Cardiac fibroblast (primary cell): ENCODE measurements around the gene KIAA1328.

ENCODE experiments used
- DNase-seq, 2 donors: peaks; one replicate each; pipeline versions ENCODE4 v3.0.0 to v3.0.0-alpha.2; 2010; ENCODE audit warnings: low read depth in 2 of 2
- H3K4me3 ChIP-seq, 2 donors: replicated peaks in 1 of 2; 1 replicate in 1 of 2; 2 replicates in 1 of 2; pipeline ENCODE4 v1.5.1; 2011; ENCODE audit warnings: low read depth in 2 of 2, low read length in 2 of 2, mild to moderate bottlenecking in 2 of 2, moderate library complexity in 1 of 2
- CTCF ChIP-seq: IDR thresholded peaks from one replicate; pipeline ENCODE4 v1.5.1; 2011; ENCODE audit warnings: low read depth, mild to moderate bottlenecking, low read length, inconsistent platforms

Gene KIAA1328

DNA sequence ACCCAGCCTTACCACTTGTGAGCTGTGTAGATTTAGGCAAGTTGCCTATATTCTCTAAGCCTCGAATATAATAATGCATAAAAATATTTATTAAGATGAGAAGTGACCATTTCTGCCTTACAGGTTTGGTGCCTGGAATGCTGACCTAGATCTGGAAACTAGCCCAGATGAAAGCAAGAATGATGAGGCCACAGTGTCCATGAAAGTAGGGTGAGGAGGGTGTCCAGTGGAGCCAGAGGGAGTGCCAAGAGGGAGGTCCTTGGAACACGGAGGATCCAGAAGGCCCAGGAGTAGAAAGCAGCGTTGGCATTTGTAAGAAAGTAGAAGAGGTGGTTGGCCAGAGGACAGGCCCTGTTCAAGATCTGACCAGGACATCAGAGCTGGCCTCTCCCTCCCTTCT is 402.3 kb downstream of the KIAA1328 start:
- TF ChIP-seq CTCF, result no peak
- DNase-seq, result no peak

DNA sequence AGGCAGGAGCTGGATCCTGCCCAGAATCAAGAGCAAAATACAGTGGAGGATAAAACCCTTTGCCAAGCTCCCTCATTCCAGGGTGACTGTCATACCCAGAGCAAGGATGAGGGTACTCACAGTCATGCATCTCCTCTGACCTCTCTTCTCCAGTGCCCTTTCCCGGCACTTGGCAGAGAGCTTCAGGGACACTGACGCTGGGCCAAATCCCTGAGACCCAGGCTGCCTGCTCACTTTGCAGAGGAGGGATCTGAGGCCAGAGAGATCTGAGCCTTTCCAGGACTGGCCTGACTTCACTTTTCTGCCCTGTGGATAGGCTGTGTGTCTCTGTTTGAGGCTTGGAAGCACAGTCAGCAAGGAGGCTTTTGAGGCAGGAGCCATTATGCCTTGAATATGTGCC is 406.7 kb downstream of the KIAA1328 start:
- DNase-seq, result no peak
- no peak overlapping the region for H3K4me3 ChIP-seq
- TF ChIP-seq CTCF, result no peak

More for the DNA sequence above, 402.3 kb downstream of the KIAA1328 start:
- H3K4me3 ChIP-seq, result no peak overlapping the region

- no peak overlapping the region for H3K4me3 ChIP-seq
- no peak for DNase-seq
- no peak for TF ChIP-seq CTCF
Measured at GRCh38 chr18:37238282-37239108, 409.6 kb downstream of the KIAA1328 start.

DNA sequence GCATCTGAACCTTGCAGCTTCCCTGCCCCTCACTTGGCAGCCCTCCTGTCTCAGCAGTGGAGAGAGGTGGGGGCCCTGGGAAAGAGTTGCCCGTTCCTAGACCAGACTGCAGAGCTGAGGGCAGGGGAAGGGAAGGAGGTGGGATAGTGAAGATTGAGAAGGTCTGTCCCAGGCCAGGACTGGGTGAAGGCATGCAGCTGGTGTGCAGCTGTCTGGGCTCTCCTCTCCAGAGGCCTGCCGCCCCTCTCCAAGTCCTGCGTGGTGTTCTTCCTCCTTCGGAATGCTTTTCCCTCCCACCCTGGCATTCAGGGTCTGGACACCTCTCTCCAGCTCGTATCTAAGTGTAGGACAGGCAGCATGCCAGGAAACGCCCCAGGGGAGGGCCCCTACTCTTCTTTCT is 413.2 kb downstream of the KIAA1328 start:
- no peak for TF ChIP-seq CTCF
- no peak for DNase-seq
- no peak overlapping the region for H3K4me3 ChIP-seq

DNA sequence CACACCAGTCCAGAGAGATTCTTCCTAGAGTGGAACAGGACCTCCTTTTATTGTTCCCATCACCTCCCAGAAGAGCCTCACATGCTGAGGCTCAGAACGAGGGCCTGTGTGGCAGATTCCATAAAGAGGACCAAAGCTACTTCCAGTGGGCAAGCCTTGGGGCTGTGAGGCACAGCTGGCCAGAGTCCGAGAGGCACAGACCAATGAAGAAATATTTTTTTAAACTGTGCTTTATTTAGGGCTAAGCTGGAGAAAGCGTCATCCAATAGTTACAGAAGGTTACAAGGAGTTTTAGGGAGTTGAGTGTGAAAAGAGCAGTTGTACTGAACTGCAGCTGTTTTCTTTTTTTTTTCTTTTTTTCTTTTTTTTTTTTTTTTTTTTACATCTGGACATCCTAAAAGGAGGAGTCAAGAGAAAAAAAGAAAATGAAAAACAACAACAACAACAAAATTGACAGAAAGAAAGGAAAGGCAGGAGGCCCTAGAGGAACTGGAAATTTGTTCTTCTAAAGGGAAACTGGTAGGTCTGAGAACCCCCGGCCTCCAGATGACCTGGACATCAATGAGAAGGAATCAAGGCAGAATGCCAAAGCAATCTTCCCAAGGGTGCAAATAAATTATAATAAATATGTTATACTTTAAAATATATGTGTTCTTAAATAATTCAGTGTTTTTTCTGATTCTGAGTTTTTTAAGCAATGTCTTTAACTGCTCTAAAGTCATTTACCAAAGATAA is 414.1 kb downstream of the KIAA1328 start:
- H3K4me3 ChIP-seq, result no peak overlapping the region
- no peak for DNase-seq
- TF ChIP-seq CTCF, result no peak

- H3K4me3 ChIP-seq, result no peak overlapping the region
- no peak for TF ChIP-seq CTCF
- no peak for DNase-seq
Measured at GRCh38 chr18:37243741-37244140, 414.8 kb downstream of the KIAA1328 start.
